GM12878 (cell line): ENCODE results near the gene EMC6.

Source experiments
- BRCA1 ChIP-seq: IDR thresholded peaks from 2 replicates; pipeline ENCODE4 v1.6.1; 2011; ENCODE audit warnings: low read depth, low read length, improper control_type of control experiment
- DPF2 ChIP-seq: fragments of 450-650 bp; IDR thresholded peaks from 2 replicates; pipeline ENCODE4 v1.6.1; 2017; ENCODE audit warnings: mild to moderate bottlenecking
- EP300 ChIP-seq, 2 experiments: fragments of 150-350 bp in 1 of 2; IDR thresholded peaks; 2 replicates each; pipeline ENCODE4 v1.6.1; 2011 to 2012; ENCODE audit warnings: low read depth in 2 of 2, low read length in 2 of 2, borderline replicate concordance in 1 of 2, improper control_type of control experiment in 1 of 2, inconsistent platforms in 1 of 2; ENCODE audit not compliant: control insufficient read depth in 1 of 2
- POU2F2 ChIP-seq: IDR thresholded peaks from 3 replicates; pipeline ENCODE4 v1.6.1; 2011; ENCODE audit warnings: low read depth, mild to moderate bottlenecking, low read length, borderline replicate concordance
- RBBP5 ChIP-seq: fragments of 200-600 bp; sonication (generic); conservative IDR thresholded peaks from 2 replicates; pipeline ENCODE4 v1.6.1; 2016
- TF ChIP-seq, protein P1 (sequence below), 3 experiments: IDR thresholded peaks in 2 of 3; conservative IDR thresholded peaks in 1 of 3; 2 replicates each; pipeline ENCODE4 v1.5.1; 2011; ENCODE audit warnings: low read depth in 3 of 3, low read length in 3 of 3, mild to moderate bottlenecking in 3 of 3, control low read depth in 2 of 3, moderate library complexity in 2 of 3, inconsistent platforms in 1 of 3, mixed read lengths in 1 of 3; ENCODE audit not compliant: control insufficient read depth in 2 of 3, insufficient read depth in 1 of 3; ENCODE audit errors: extremely low read depth in 1 of 3

GRCh38 chr17:3632287-3632686 lies 36.3 kb upstream of the EMC6 start:
- no peak for TF ChIP-seq BRCA1
- TF ChIP-seq DPF2 = no peak
- TF ChIP-seq, protein P1, sequence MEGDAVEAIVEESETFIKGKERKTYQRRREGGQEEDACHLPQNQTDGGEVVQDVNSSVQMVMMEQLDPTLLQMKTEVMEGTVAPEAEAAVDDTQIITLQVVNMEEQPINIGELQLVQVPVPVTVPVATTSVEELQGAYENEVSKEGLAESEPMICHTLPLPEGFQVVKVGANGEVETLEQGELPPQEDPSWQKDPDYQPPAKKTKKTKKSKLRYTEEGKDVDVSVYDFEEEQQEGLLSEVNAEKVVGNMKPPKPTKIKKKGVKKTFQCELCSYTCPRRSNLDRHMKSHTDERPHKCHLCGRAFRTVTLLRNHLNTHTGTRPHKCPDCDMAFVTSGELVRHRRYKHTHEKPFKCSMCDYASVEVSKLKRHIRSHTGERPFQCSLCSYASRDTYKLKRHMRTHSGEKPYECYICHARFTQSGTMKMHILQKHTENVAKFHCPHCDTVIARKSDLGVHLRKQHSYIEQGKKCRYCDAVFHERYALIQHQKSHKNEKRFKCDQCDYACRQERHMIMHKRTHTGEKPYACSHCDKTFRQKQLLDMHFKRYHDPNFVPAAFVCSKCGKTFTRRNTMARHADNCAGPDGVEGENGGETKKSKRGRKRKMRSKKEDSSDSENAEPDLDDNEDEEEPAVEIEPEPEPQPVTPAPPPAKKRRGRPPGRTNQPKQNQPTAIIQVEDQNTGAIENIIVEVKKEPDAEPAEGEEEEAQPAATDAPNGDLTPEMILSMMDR (IDR thresholded peaks at IDR 0.05 in 2 of 3, conservative IDR thresholded peaks at IDR 0.05 in 1 of 3; ENCODE audit: control insufficient read depth in 2 of 3, extremely low read depth in 1 of 3, insufficient read depth in 1 of 3, low read depth in 3 of 3, low read length in 3 of 3) = no peak
- TF ChIP-seq EP300 (IDR thresholded peaks at IDR 0.05; ENCODE audit: borderline replicate concordance in 1 of 2, control insufficient read depth in 1 of 2, low read depth in 2 of 2, low read length in 2 of 2) = no peak
- TF ChIP-seq RBBP5 = no peak
- TF ChIP-seq POU2F2 = no peak
